ENCODE results near the gene MARCHF10. TPM values are rescaled to one million over a fixed set of nuclear protein-coding genes. Genes with fewer than 3 reads are reported as not detected.
A peak's percentile ranks its signal among the peaks of the same experiment; 100 is the strongest.

The MARCHF10 gene
- polyA plus RNA-seq, 3 donors: not detected

DNA sequence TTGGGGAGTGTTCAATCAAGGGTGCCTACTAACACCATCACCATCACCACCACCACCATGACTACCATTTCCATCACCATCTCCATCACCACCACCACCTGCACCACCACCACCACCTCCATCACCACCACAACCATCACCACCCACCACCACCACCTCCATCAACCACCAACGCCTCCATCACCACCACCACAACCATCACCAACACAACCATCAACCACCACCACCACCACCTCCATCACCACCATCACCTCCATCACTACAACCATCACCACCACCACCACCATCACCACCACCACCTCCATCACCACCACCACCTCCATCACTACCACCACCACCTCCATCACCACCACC lies 15.7 kb downstream of the MARCHF10 start:
- Mint-ChIP-seq H3K36me3 (no peaks in the 10 kb centered on the region), H3K27me3 (ENCODE audit: low read depth in 3 of 3) (peaks cover 2 to 5% (median 4%) of the 10 kb centered on the region in 3 donors), H3K27ac (no peak overlapping the region), H3K4me1 (peaks cover 13% of the 10 kb centered on the region), H3K4me3 (no peak overlapping the region), H3K9me3 (peaks cover 0 to 2% (median 0%) of the 10 kb centered on the region in 7 donors)
- H3K27ac ChIP-seq (ENCODE audit: low read depth in 1 of 2, low read length in 2 of 2): no peak overlapping the region
- peaks cover 8 to 11% of the 10 kb centered on the region in 2 donors for H3K4me1 ChIP-seq (ENCODE audit: control insufficient read depth in 1 of 2, insufficient read depth in 2 of 2, low read length in 2 of 2)
- intact Hi-C loops (cut with micrococcal nuclease): no loop called here
- no peaks in the 10 kb centered on the region for H3K79me2 ChIP-seq (ENCODE audit: insufficient read depth, low read length)
- no CpG with 5 or more reads among the region's 1 CpG for WGBS (ENCODE audit: insufficient coverage)
- H3K4me2 ChIP-seq (replicated peaks; ENCODE audit: extremely low read depth, low read length, poor library complexity, severe bottlenecking): no peak overlapping the region
- H4K20me1 ChIP-seq (ENCODE audit: insufficient read depth, low read length): no peaks in the 10 kb centered on the region
- H3K36me3 ChIP-seq (replicated peaks in 1 of 2; ENCODE audit: control insufficient read depth in 1 of 2, insufficient read depth in 2 of 2, low read length in 2 of 2): no peaks in the 10 kb centered on the region
- DNase-seq: no peak
- no peaks in the 10 kb centered on the region for H3K27me3 ChIP-seq (ENCODE audit: control insufficient read depth in 2 of 2, insufficient read depth in 2 of 2, low read length in 2 of 2)
- H3K4me3 ChIP-seq (replicated peaks in 1 of 3; ENCODE audit: low read depth in 2 of 3, low read length in 3 of 3): no peak overlapping the region
- H3K9me3 ChIP-seq (replicated peaks in 1 of 2; ENCODE audit: control insufficient read depth in 1 of 2, insufficient read depth in 1 of 2, low read length in 2 of 2): no peaks in the 10 kb centered on the region
- H2AFZ ChIP-seq (ENCODE audit: insufficient read depth, low read depth, low read length, poor library complexity, severe bottlenecking): no peak overlapping the region
- TF ChIP-seq, protein P1, sequence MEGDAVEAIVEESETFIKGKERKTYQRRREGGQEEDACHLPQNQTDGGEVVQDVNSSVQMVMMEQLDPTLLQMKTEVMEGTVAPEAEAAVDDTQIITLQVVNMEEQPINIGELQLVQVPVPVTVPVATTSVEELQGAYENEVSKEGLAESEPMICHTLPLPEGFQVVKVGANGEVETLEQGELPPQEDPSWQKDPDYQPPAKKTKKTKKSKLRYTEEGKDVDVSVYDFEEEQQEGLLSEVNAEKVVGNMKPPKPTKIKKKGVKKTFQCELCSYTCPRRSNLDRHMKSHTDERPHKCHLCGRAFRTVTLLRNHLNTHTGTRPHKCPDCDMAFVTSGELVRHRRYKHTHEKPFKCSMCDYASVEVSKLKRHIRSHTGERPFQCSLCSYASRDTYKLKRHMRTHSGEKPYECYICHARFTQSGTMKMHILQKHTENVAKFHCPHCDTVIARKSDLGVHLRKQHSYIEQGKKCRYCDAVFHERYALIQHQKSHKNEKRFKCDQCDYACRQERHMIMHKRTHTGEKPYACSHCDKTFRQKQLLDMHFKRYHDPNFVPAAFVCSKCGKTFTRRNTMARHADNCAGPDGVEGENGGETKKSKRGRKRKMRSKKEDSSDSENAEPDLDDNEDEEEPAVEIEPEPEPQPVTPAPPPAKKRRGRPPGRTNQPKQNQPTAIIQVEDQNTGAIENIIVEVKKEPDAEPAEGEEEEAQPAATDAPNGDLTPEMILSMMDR (IDR thresholded peaks at IDR 0.05): no peak
- no peak overlapping the region for H3K9ac ChIP-seq (ENCODE audit: insufficient read depth, low read length, poor library complexity, severe bottlenecking)

DNA sequence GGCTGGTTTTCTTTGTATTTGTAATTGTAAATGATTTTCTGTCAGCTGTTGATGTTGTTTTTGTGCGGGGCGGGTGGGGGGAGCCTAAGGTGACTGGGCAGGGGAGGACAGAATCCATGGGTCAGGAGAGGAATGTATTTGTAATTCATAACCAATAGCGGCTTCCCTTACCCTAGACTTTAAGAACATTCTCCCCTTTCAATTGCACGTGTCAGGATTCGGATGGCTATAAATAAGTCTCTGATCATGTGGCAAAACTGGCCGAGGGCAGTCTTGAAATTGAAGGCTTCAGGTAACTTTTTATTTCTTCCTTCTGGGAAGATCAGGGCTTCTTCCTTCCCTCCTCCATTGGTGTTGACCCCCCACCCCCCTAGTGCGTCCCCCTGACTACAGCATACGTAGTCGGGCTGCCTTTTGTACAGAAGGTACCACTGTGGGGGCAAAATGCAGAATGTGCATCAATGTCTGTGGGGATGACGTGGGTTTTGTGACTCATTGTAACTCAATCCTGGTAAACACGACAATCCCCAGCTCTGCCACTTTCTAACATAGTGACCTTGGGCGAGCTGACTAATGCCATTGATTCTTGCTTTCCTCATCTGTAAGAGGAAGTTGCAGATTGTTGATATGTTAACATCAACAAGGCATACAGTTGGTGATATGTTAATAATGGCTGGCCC lies 16.2 kb downstream of the MARCHF10 start:
- no peak overlapping the region for H3K4me3 Mint-ChIP-seq
- no peaks in the 10 kb centered on the region for H3K79me2 ChIP-seq (ENCODE audit: insufficient read depth, low read length)
- H3K27ac Mint-ChIP-seq: no peak overlapping the region
- WGBS (ENCODE audit: insufficient coverage): no CpG with 5 or more reads among the region's 12 CpGs
- H3K36me3 ChIP-seq (replicated peaks in 1 of 2; ENCODE audit: control insufficient read depth in 1 of 2, insufficient read depth in 2 of 2, low read length in 2 of 2): no peaks in the 10 kb centered on the region
- no peaks in the 10 kb centered on the region for H4K20me1 ChIP-seq (ENCODE audit: insufficient read depth, low read length)
- no peaks in the 10 kb centered on the region for H3K27me3 ChIP-seq (ENCODE audit: control insufficient read depth in 2 of 2, insufficient read depth in 2 of 2, low read length in 2 of 2)
- H3K4me2 ChIP-seq (replicated peaks; ENCODE audit: extremely low read depth, low read length, poor library complexity, severe bottlenecking): no peak overlapping the region
- H3K4me1 Mint-ChIP-seq: peaks cover 13% of the 10 kb centered on the region
- TF ChIP-seq, protein P1 (IDR thresholded peaks at IDR 0.05): no peak
- peaks cover 2 to 5% (median 4%) of the 10 kb centered on the region in 3 donors for H3K27me3 Mint-ChIP-seq (ENCODE audit: low read depth in 3 of 3)
- H3K4me3 ChIP-seq (replicated peaks in 1 of 3; ENCODE audit: low read depth in 2 of 3, low read length in 3 of 3): no peak overlapping the region
- DNase-seq: peak; percentile 11 to 51 (median 13)
- H3K9me3 ChIP-seq (replicated peaks in 1 of 2; ENCODE audit: control insufficient read depth in 1 of 2, insufficient read depth in 1 of 2, low read length in 2 of 2): no peaks in the 10 kb centered on the region
- intact Hi-C loops (cut with micrococcal nuclease): no loop called here
- H3K36me3 Mint-ChIP-seq: no peaks in the 10 kb centered on the region
- H3K9ac ChIP-seq (ENCODE audit: insufficient read depth, low read length, poor library complexity, severe bottlenecking): no peak overlapping the region
- H3K4me1 ChIP-seq (ENCODE audit: control insufficient read depth in 1 of 2, insufficient read depth in 2 of 2, low read length in 2 of 2): peaks cover 8 to 11% of the 10 kb centered on the region in 2 donors
- H3K27ac ChIP-seq (ENCODE audit: low read depth in 1 of 2, low read length in 2 of 2): no peak overlapping the region
- peaks cover 0 to 2% (median 0%) of the 10 kb centered on the region in 7 donors for H3K9me3 Mint-ChIP-seq
- H2AFZ ChIP-seq (ENCODE audit: insufficient read depth, low read depth, low read length, poor library complexity, severe bottlenecking): no peak overlapping the region

Data from CD14-positive monocyte (primary cell).